GM15510 (cell line): Measurements from ENCODE around the gene RAB40AL.
"Not testable (repeated sequence)": the region's sequence is repeated elsewhere in the genome, so short reads cannot be mapped to it uniquely, and the experiment has no call there.

ENCODE experiments used
- POLR2A ChIP-seq: IDR thresholded peaks from 3 replicates; pipeline ENCODE4 v1.6.1; 2011; ENCODE audit warnings: borderline replicate concordance; ENCODE audit not compliant: insufficient read length; ENCODE audit errors: extremely low read depth

Gene RAB40AL

DNA sequence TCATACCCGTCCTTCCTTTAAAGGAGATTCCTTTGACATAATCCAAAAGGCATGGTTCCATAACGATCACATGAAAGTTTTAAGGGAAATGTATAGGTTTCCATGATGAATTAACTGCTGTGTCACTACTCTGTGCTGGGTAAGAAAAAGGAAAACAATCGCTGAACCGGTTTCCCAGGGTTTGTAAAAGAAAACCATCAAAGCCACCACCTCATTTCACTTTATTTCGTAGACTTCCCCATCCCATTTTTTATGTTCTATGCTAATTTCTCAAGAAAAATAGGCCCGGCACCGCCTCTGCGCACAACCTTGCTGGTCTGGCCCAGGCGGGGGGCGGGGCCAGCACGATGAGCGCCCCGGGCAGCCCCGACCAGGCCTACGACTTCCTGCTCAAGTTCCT is at the start of gene RAB40AL:
RAB40AL (plus strand) TSS at position 301 of the 400 bp plus-strand sequence; CDS start at position 348, 47 bp downstream.
- TF ChIP-seq POLR2A = not testable (repeated sequence)

DNA sequence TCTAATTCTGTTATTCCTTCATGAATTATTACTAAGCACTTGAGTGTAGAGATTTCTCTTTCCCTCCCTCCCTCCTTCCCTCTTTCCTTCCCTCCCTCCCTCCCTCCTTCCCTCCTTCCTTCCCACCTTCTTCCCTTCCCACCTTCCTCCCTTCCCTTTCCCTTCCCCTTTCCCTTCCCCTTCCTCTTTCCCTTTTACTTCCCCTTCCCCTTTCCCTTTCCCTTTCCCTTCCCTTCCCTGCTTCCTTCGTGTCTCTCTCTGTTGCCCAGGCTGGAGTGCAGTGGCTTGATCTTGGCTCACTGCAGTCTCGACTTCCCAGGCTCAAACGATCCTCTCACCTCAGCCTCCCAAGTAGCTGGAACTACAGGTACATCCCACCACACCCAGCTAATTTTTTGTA is 49.4 kb upstream of the RAB40AL start:
- TF ChIP-seq POLR2A = no peak

DNA sequence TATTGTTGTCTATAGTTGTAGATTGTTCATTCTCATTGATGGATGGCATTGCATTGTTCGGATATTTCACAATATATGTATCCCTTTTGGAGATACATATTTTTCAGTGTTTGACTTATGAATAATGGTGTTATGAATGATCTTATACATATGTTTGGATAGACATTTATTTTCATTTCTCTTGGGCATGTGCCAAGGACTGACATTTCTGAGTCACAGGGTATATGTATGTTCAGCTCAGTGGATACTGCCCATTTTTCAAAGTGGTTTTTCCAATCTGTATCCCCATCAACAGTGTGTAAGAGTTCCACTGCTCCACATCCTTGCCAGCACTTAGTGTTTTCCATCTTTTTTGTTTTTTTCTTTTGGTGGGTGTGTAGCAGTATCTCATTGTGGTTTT is 45.0 kb upstream of the RAB40AL start:
- no peak for TF ChIP-seq POLR2A

DNA sequence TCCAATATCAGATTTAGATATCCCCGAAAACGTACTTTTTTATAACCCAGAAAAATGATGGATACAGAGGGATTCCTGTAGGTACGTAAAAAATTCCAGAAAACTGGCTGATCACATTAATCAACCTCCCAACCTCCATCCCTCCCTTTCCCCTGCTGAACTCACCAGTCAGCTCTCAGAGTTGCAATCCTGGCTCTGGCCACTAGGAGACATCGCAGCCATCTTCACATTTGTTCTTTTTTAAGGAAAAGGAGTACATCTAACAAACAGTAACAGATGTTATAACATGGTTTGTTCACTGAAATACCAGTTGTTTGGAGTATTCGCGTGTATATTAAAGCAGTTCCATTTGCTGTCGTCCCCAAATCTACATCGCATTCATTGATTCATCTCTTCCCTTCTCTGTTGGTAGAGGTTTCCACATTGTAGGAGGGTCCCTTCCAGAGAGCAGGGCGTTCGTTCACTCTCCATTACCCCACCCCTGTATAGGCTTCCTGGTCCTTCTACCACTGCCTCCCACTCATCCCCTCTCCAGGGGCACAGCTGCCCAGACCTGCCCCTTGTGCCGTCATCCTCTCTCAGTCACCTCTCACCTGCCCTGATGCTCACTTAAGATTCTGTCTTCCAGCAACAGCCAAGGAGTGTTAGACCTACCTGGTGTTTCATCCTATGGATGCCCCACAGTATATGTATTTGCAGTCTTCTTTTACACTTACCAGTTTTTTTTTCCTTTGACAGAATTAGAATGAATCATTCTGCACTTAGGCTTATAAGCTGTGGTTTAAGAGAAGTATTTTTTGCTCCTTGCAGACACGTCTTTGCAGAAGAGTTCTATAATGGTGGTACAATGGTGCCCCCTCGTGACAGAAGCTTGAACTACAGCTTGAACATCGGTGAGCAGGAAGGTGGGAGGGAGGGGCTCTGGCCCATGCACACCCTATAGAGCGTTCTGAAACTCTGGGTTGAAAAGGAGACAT is 36.8 kb upstream of the RAB40AL start:
- TF ChIP-seq POLR2A = no peak

GRCh38 chrX:102902355-102902754 is 34.7 kb upstream of the RAB40AL start:
- TF ChIP-seq POLR2A = no peak

GRCh38 chrX:102930990-102931756 is 5.9 kb upstream of the RAB40AL start:
- TF ChIP-seq POLR2A = no peak

DNA sequence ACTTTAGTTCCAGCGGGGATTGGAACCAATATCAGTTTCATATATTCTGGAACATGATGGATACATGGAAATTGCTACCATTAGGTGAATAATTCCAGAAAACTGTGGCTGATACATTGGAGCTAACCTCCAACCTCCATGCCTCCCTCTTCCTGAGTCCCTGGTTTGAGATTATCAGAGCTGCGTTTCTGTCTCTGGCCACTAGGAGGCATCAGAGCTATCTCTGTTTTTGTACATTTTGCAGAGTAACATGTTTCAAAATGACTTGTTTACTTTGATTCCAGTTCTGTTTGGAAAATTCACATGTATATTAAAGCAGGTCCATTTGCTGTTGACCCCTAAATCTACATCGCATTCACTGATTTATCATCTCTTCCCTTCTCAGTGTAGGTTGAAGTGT is 2.4 kb upstream of the RAB40AL start:
- no peak for TF ChIP-seq POLR2A

- TF ChIP-seq POLR2A = no peak
Measured at GRCh38 chrX:102950908-102951866, 14.1 kb downstream of the RAB40AL start.

- no peak for TF ChIP-seq POLR2A
Measured at GRCh38 chrX:102957751-102958150, 20.7 kb downstream of the RAB40AL start.

GRCh38 chrX:102958794-102959193 is 21.7 kb downstream of the RAB40AL start:
- TF ChIP-seq POLR2A = no peak

DNA sequence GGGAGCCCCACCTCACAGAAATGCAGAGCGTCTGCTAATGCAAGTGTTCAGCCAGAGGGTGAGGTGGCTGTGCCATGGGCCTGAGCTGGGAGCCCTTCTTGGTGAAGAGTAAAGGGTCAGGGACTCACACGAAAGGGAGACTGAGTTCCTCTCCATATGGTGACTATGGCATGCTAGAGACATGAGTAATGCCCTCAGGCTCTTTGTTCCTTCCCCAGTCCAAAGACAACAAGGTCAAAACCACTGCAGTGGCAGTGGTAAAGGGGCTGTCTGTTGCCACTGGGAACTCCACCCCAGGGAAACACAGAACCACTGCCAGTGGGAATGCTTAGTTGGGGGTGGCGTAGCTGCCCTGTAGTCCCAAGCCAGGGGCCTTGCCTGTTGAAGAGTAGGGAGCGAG is 22.4 kb downstream of the RAB40AL start:
- no peak for TF ChIP-seq POLR2A

GRCh38 chrX:102963955-102964354 is 26.9 kb downstream of the RAB40AL start:
- no peak for TF ChIP-seq POLR2A

DNA sequence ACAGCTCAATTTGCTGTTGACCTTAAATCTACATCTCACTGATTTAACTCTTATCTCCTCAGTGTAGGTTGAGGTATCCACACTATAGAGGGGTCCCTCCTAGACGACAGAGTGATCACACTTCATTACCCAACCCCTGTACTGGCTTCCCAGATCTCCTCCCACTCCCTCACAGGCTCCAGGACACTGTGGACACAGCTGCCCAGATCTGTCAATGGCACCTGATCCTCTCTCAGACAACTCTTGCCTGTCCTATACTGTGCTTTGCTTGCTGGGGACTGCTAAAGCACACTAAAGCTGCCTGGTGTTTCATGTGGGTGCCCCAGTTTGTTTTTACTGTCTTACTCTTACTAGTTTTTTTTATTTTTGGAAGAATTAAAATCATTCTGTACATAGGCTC is 27.9 kb downstream of the RAB40AL start:
- no peak for TF ChIP-seq POLR2A

GRCh38 chrX:102966701-102967100 is 29.6 kb downstream of the RAB40AL start:
- no peak for TF ChIP-seq POLR2A

DNA sequence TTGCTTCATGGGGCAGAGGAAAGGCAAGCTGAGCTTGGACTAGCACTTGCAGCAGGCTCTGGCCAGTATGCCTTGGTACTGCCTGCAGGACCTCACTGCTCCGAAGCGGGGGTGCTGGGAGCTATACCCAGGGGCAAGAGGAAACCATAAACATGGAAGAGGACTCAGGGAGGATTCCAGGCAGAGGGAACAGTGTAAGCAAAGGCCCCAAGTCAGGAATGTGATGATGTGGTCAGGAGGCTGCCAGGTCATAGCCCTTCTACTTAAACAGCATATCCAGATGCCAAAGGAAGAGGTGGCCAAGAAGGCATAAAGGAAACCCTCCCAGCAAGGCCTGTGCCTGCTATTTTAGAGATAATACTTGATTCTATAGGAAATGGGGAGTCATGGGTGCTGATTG is 31.1 kb downstream of the RAB40AL start:
- no peak for TF ChIP-seq POLR2A

GRCh38 chrX:102975016-102975415 is 37.9 kb downstream of the RAB40AL start:
- no peak for TF ChIP-seq POLR2A
